H1 (cell line): ENCODE data around the gene EPHA10. TPM values are rescaled to one million over a fixed set of nuclear protein-coding genes. Genes with fewer than 3 reads are reported as not detected.

Experiments
- CTCF ChIA-PET: fragments of 300-600 bp; sonication (Branson Sonifier 250); formaldehyde crosslinking; loops from one replicate; lab custom pipeline; 2021; ENCODE audit not compliant: partially characterized antibody; lab: Charles Lee
- POLR2A ChIA-PET: fragments of 300-600 bp; sonication (Branson Sonifier 250); formaldehyde crosslinking; loops from one replicate; lab custom pipeline; 2021; ENCODE audit warnings: inconsistent platforms; ENCODE audit not compliant: partially characterized antibody; lab: Charles Lee
- DNase-seq, 2 experiments: peaks; one replicate each; pipeline versions ENCODE4 v3.0.0 to v3.0.0-alpha.2; 2010 to 2022; ENCODE audit warnings: low spot score in 2 of 2, low read depth in 1 of 2, mixed read lengths in 1 of 2
- FAIRE-seq: peaks from 2 replicates; lab custom pipeline; 2011; peaks lifted over from hg19 to GRCh38; lab: Jason Lieb, UNC
- H2AFZ ChIP-seq: 2 replicates; pipeline ENCODE4 v1.8.1; 2012; ENCODE audit warnings: low read length, inconsistent platforms
- H2AK5ac ChIP-seq: 2 replicates; pipeline ENCODE4 v1.6.1; 2013; ENCODE audit warnings: low read depth, low read length
- H2BK120ac ChIP-seq: replicated peaks from 2 replicates; pipeline ENCODE3; 2013; ENCODE audit warnings: low read depth, low read length, inconsistent platforms
- H2BK12ac ChIP-seq: 2 replicates; pipeline ENCODE4 v1.6.1; 2013; ENCODE audit warnings: low read depth, low read length
- H2BK15ac ChIP-seq: 2 replicates; pipeline ENCODE4 v1.6.1; 2013; ENCODE audit warnings: low read length
- H2BK20ac ChIP-seq: 2 replicates; pipeline ENCODE4 v1.6.1; 2013; ENCODE audit warnings: low read length
- H2BK5ac ChIP-seq: 2 replicates; pipeline ENCODE4 v1.6.1; 2013; ENCODE audit warnings: low read depth, low read length
- H3K14ac ChIP-seq: 2 replicates; pipeline ENCODE4 v1.6.1; 2013; ENCODE audit warnings: inconsistent platforms; ENCODE audit not compliant: insufficient read length
- H3K18ac ChIP-seq: 2 replicates; pipeline ENCODE4 v1.6.1; 2013; ENCODE audit warnings: low read length; ENCODE audit errors: extremely low read depth
- H3K23ac ChIP-seq: 2 replicates; pipeline ENCODE4 v1.6.1; 2013; ENCODE audit warnings: inconsistent platforms; ENCODE audit not compliant: insufficient read length
- H3K23me2 ChIP-seq: 2 replicates; pipeline ENCODE4 v1.6.1; 2013; ENCODE audit warnings: low read depth, low read length
- H3K27ac ChIP-seq: 2 replicates; pipeline ENCODE4 v1.6.1; 2011; ENCODE audit warnings: low read depth, low read length, inconsistent platforms
- H3K27me3 ChIP-seq, 4 experiments: replicated peaks in 1 of 4; 1 replicate in 1 of 4; 2 replicates in 3 of 4; pipeline versions ENCODE4 v1.6.1 to v1.8.1; 2011 to 2013; ENCODE audit warnings: low read length in 3 of 4, mild to moderate bottlenecking in 3 of 4, inconsistent platforms in 2 of 4, mixed read lengths in 2 of 4, moderate library complexity in 1 of 4; ENCODE audit not compliant: control insufficient read depth in 3 of 4, insufficient read depth in 3 of 4; ENCODE audit errors: extremely low read depth in 1 of 4
- H3K36me3 ChIP-seq, 4 experiments: 2 replicates each; pipeline versions ENCODE4 v1.6.1 to v1.8.1; 2011 to 2013; ENCODE audit warnings: mild to moderate bottlenecking in 4 of 4, low read length in 3 of 4, moderate library complexity in 2 of 4, control low read depth in 1 of 4, inconsistent platforms in 1 of 4; ENCODE audit not compliant: insufficient read depth in 4 of 4, control insufficient read depth in 2 of 4
- H3K4ac ChIP-seq: replicated peaks from 2 replicates; pipeline ENCODE3; 2013; ENCODE audit warnings: low read length, low read depth, mixed read lengths, inconsistent platforms; ENCODE audit not compliant: insufficient read length
- H3K4me1 ChIP-seq, 4 experiments: replicated peaks in 1 of 4; 1 replicate in 1 of 4; 2 replicates in 3 of 4; pipeline versions ENCODE4 v1.6.1 to v1.8.1; 2011 to 2013; ENCODE audit warnings: low read length in 3 of 4, inconsistent platforms in 2 of 4, mixed read lengths in 1 of 4; ENCODE audit not compliant: insufficient read depth in 4 of 4, control insufficient read depth in 3 of 4
- H3K4me2 ChIP-seq, 2 experiments: 2 replicates each; pipeline versions ENCODE4 v1.6.1 to v1.8.1; 2011 to 2013; ENCODE audit warnings: low read depth in 2 of 2, low read length in 2 of 2, control low read depth in 1 of 2, inconsistent platforms in 1 of 2, mild to moderate bottlenecking in 1 of 2; ENCODE audit not compliant: insufficient read depth in 1 of 2
- H3K4me3 ChIP-seq, 4 experiments: fragments of 200-600, 300-600 bp in 1 of 4; sonication (generic), shearing (Covaris generic), sonication (Bioruptor Twin) in 1 of 4; 2 replicates each; pipeline versions ENCODE4 v1.5.1 to v1.8.1; 2011 to 2016; ENCODE audit warnings: low read length in 4 of 4, low read depth in 3 of 4, control low read depth in 2 of 4, inconsistent platforms in 2 of 4, mild to moderate bottlenecking in 2 of 4, mixed read lengths in 1 of 4, moderate library complexity in 1 of 4; ENCODE audit not compliant: insufficient read depth in 2 of 4; ENCODE audit errors: extremely low read depth in 1 of 4
- H3K56ac ChIP-seq: replicated peaks from 2 replicates; pipeline ENCODE3; 2013; ENCODE audit warnings: low read depth, mild to moderate bottlenecking, mixed read lengths, low read length, inconsistent platforms; ENCODE audit not compliant: insufficient read length
- H3K79me1 ChIP-seq: 2 replicates; pipeline ENCODE4 v1.6.1; 2013; ENCODE audit warnings: low read depth, low read length, control low read depth
- H3K79me2 ChIP-seq, 2 experiments: 2 replicates each; pipeline versions ENCODE4 v1.6.1 to v1.8.1; 2012 to 2013; ENCODE audit warnings: low read length in 2 of 2, mild to moderate bottlenecking in 2 of 2, inconsistent platforms in 1 of 2; ENCODE audit not compliant: insufficient read depth in 2 of 2, control insufficient read depth in 1 of 2
- H3K9ac ChIP-seq, 4 experiments: replicated peaks in 1 of 4; 1 replicate in 1 of 4; 2 replicates in 3 of 4; pipeline versions ENCODE4 v1.6.1 to v1.8.1; 2011 to 2013; ENCODE audit warnings: low read depth in 3 of 4, low read length in 3 of 4, control low read depth in 2 of 4, mild to moderate bottlenecking in 2 of 4, moderate library complexity in 2 of 4, inconsistent platforms in 1 of 4; ENCODE audit errors: extremely low read depth in 1 of 4
- H3K9me3 ChIP-seq, 2 experiments: 2 replicates each; pipeline versions ENCODE4 v1.6.1 to v1.8.1; 2012 to 2013; ENCODE audit warnings: mild to moderate bottlenecking in 2 of 2, moderate library complexity in 2 of 2, control low read depth in 1 of 2, inconsistent platforms in 1 of 2, low read depth in 1 of 2, low read length in 1 of 2, mixed read lengths in 1 of 2; ENCODE audit not compliant: insufficient read depth in 2 of 2
- H4K20me1 ChIP-seq, 2 experiments: replicated peaks in 1 of 2; 2 replicates each; pipeline versions ENCODE3 to v1.8.1; 2011 to 2013; ENCODE audit warnings: inconsistent platforms in 2 of 2, low read length in 2 of 2, mild to moderate bottlenecking in 1 of 2; ENCODE audit not compliant: insufficient read depth in 2 of 2, control insufficient read depth in 1 of 2
- H4K5ac ChIP-seq: 2 replicates; pipeline ENCODE4 v1.6.1; 2013; ENCODE audit warnings: low read length, low read depth, mixed read lengths, inconsistent platforms; ENCODE audit not compliant: insufficient read length
- H4K8ac ChIP-seq: 2 replicates; pipeline ENCODE4 v1.8.0; 2013; ENCODE audit warnings: mild to moderate bottlenecking, moderate library complexity, low read length, inconsistent platforms; ENCODE audit not compliant: insufficient read depth; ENCODE audit errors: extremely low read depth
- H4K91ac ChIP-seq: replicated peaks from 2 replicates; pipeline ENCODE3; 2013; ENCODE audit warnings: low read length, mixed read lengths, inconsistent platforms; ENCODE audit not compliant: insufficient read length
- EZH2 ChIP-seq: fragments of 200-600 bp; sonication (generic); IDR thresholded peaks from 2 replicates; pipeline ENCODE4 v1.7.1; 2012; ENCODE audit warnings: low read depth, mild to moderate bottlenecking, moderate library complexity, low read length, inconsistent platforms; ENCODE audit not compliant: severe bottlenecking
- RXRA ChIP-seq: IDR thresholded peaks from 2 replicates; pipeline ENCODE4 v1.6.1; 2011; ENCODE audit warnings: low read depth, mild to moderate bottlenecking, low read length, moderate library complexity; ENCODE audit not compliant: insufficient read depth
- SUZ12 ChIP-seq: fragments of 200-600 bp; sonication (generic); IDR thresholded peaks from 2 replicates; pipeline ENCODE4 v1.6.1; 2012; ENCODE audit warnings: mild to moderate bottlenecking, inconsistent platforms, low read length, moderate library complexity, mixed read lengths
- WGBS, 2 experiments: shearing (Covaris generic) in 1 of 2; methylation state at CpG; one replicate each; pipeline versions ENCODE4 v1.1.6 to v1.1.7; 2013 to 2015; ENCODE audit warnings: low lambda C conversion rate in 2 of 2, mixed read lengths in 2 of 2, inconsistent platforms in 1 of 2, low coverage in 1 of 2, missing lambda C conversion rate in 1 of 2; ENCODE audit not compliant: insufficient replicate concordance in 2 of 2, insufficient coverage in 1 of 2, insufficient read length in 1 of 2; ENCODE audit errors: extremely low coverage in 1 of 2, missing lambda C conversion rate in 1 of 2; 5-methylcytosine and 5-hydroxymethylcytosine counted together
- polyA plus RNA-seq, 7 experiments: library from polyadenylated mRNA; depleted of rRNA in 3 of 7; stranded (reverse) in 5 of 7; unstranded in 2 of 7; fragments of >200 nt in 5 of 7; fragments of 200-250 nt in 2 of 7; gene quantifications; 1 replicate in 5 of 7; 2 replicates in 1 of 7; 4 replicates in 1 of 7; pipeline versions ENCODE4 v1.2.1 to v1.2.3, GENCODE V29; 2011 to 2013; ENCODE audit warnings: missing spikeins in 2 of 7, mixed read lengths in 2 of 7
- total RNA-seq: library from RNA; stranded (reverse); fragmentation: NEBNext Ultra II Directional; extraction: Animal tissue kit (Norgen Biotek cat#: 25700); gene quantifications from 2 replicates; pipeline ENCODE4 v1.2.1, GENCODE V29; 2021
- TF ChIP-seq, protein P1 (sequence below): IDR thresholded peaks from 2 replicates; pipeline ENCODE4 v1.6.1; 2011; ENCODE audit warnings: low read depth, mild to moderate bottlenecking, low read length; ENCODE audit not compliant: insufficient read depth

The EPHA10 gene
- total and polyA plus RNA-seq, 2 of the 8 experiments (the other 6 are each of a cell fraction or from before 2014, with no cell fraction given): 0.54 to 1.0 TPM

DNA sequence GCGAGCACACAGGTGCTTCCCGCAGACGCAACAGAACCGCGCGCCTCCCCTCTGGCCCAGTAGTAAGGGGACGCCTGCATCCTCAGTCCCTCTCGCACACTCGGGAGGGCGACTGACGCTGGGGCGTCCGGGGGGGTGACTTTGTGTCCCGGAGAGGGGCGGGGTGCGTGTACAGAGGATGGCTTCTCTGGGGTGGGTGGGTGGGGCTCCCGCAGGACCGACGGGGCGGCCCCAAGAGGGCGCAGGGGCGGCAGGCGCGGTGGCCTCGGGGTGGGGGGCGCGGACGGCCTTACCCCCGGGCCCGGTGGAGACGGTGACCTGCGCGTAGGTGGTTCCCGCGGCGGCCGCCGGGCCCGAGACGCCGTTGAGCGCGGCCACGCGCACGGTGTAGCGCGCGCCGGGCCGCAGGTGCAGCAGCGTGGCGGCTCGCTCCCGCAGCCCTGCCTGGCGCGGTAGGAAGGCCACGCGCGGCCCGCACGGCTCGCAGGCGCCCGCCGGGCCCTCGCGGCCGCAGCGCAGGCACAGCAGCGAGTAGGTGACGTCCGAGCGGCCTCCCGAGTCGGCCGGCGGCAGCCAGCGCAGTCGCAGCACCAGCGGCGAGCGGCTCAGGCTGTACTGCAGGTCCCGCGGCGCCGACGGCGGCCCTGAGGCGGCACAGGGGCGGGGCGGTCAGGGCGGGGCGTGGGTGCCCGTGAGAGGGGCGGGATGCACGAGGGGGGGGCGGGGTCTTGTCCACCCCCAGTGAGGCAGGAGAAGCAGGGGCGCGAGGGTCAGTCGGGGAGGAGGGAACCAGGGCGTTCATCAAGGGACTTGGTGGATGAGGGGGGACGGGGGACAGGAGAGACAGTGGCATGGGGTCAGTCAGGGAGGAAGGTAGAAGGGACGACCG, 12.1 kb downstream of the EPHA10 start:
- Histone ChIP-seq H2BK120ac (no peak overlapping the region), H3K27me3 (peaks cover 34 to 71% (median 55%) of the 10 kb centered on the region in 4 experiments), H3K23ac (no peak overlapping the region), H2BK15ac (no peak overlapping the region), H3K4ac (no peak overlapping the region), H2BK12ac (no peak overlapping the region), H3K4me3 (peak overlapping the region; percentile 34 to 60 (median 44)), H4K8ac (peak overlapping the region; percentile 68), H3K9ac (no peak overlapping the region), H4K20me1 (no peaks in the 10 kb centered on the region), H3K56ac (no peak overlapping the region), H2AK5ac (no peak overlapping the region), H3K14ac (no peak overlapping the region), H3K18ac (no peak overlapping the region; the same call in 1 of the 2 replicates), H3K9me3 (no peaks in the 10 kb centered on the region), H2BK5ac (no peak overlapping the region), H3K4me1 (peaks cover 0 to 9% (median 0%) of the 10 kb centered on the region in 4 experiments; a peak in 3 of 7 replicates), H4K5ac (no peak overlapping the region)
- WGBS, 2 experiments: 5% methylated on average over 45 of the region's 105 CpGs; no CpG with 5 or more reads in 1 of the 2 experiments
- POLR2A ChIA-PET: no interaction called here
- CTCF ChIA-PET: no interaction called here
- TF ChIP-seq SUZ12: peak; percentile 11; the same call in 1 of the 2 replicates
- no peak for TF ChIP-seq RXRA
- TF ChIP-seq, protein P1, sequence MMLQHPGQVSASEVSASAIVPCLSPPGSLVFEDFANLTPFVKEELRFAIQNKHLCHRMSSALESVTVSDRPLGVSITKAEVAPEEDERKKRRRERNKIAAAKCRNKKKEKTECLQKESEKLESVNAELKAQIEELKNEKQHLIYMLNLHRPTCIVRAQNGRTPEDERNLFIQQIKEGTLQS: no peak
- peak; percentile 32 for TF ChIP-seq EZH2
- TF ChIP-seq, all 59 proteins: peak for 2
- H3K23me2 ChIP-seq: peaks cover 5% of the 10 kb centered on the region; the same call in 1 of the 2 replicates
- peaks cover 0 to 3% (median 0%) of the 10 kb centered on the region in 4 experiments; a peak in 1 of 8 replicates for H3K36me3 ChIP-seq
- peak overlapping the region; percentile 72 to 76 for H3K4me2 ChIP-seq
- H3K27ac ChIP-seq: no peak overlapping the region
- H4K91ac ChIP-seq: no peak overlapping the region
- peak overlapping the region; percentile 49; the same call in 1 of the 2 replicates for H2AFZ ChIP-seq
- DNase-seq (peak in 1 of 2 experiments; percentile 73), FAIRE-seq (no peak)
- H3K79me2 ChIP-seq: no peaks in the 10 kb centered on the region
- no peak overlapping the region for H2BK20ac ChIP-seq
- H3K79me1 ChIP-seq: no peaks in the 10 kb centered on the region
